WI38 (cell line): ENCODE data around the gene IFRD1.

Source experiments
- H3K4me3 ChIP-seq: 2 replicates; pipeline ENCODE4 v1.5.1; 2011; ENCODE audit warnings: low read depth, mild to moderate bottlenecking, control low read depth, low read length
- TF ChIP-seq, protein P1 (sequence below): IDR thresholded peaks from 2 replicates; pipeline ENCODE4 v1.5.1; 2012; ENCODE audit warnings: low read depth, mild to moderate bottlenecking, control low read depth, low read length

The IFRD1 gene

DNA sequence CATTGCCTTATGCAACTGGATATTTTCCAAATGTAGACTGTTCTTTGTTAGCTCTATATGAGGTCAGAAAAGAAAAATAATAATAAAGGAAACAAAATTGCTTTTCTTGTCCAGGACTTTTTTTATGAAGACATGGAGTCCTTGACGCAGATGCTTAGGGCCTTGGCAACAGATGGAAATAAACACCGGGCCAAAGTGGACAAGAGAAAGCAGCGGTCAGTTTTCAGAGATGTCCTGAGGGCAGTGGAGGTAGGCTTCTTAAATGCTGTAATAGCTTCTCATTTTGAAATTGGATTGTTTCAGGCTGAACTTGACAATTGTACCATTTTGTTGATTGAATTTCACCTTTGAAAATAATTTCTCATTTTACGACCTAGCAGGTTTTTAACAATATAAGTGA lies 17.6 kb downstream of the IFRD1 start:
- TF ChIP-seq, protein P1, sequence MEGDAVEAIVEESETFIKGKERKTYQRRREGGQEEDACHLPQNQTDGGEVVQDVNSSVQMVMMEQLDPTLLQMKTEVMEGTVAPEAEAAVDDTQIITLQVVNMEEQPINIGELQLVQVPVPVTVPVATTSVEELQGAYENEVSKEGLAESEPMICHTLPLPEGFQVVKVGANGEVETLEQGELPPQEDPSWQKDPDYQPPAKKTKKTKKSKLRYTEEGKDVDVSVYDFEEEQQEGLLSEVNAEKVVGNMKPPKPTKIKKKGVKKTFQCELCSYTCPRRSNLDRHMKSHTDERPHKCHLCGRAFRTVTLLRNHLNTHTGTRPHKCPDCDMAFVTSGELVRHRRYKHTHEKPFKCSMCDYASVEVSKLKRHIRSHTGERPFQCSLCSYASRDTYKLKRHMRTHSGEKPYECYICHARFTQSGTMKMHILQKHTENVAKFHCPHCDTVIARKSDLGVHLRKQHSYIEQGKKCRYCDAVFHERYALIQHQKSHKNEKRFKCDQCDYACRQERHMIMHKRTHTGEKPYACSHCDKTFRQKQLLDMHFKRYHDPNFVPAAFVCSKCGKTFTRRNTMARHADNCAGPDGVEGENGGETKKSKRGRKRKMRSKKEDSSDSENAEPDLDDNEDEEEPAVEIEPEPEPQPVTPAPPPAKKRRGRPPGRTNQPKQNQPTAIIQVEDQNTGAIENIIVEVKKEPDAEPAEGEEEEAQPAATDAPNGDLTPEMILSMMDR, result no peak
- H3K4me3 ChIP-seq, result no peak overlapping the region

DNA sequence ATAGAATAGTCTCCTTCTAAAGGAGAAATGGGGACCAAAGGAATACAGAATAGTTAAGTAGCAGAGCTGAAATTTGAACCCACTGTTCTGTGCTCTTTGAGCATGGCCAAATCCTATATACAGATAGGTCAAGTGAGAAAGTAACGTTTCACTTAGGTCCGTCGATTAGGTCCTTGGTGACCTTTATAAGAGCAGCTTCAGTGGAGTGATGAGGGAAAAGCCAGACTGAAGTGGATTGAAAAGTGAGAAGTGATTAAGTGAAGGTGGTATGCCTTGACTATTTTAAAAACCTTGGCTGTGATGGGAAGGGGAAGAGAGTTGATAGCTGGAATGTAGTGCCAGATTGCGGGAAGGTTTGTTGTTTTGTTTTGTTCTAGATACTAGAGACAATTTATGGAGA lies 19.9 kb downstream of the IFRD1 start:
- TF ChIP-seq, protein P1, result no peak

DNA sequence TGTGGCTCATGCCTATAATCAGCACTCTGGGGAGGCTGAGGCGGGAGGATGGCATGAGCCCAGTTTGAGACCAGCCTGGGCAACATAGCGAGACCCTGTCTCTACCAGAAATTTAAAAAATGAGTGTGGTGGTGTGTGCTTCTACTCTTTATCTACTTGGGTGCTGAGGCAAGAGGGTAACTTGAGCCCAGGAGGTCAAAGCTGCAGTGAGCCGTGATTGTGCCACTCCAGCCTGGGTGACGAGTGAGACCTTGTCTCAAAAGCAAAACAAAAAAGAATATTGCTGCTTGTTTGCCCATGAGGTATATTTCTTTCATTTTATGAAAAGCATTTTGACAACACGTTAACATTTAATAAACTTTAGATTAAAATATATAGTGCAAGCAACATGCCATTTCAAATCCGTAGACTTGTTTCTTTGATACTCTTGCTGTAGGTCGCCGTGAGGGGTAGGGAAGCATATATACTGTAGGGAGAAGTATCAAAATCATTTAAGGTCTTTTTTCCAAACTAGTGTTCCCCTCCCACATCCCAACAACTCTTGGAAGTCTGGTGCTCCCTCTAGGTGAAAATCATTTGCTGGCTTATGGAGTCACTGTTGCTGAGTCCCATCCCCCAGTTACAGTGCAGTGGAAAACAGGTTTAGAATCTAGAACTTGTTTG lies 26.3 kb downstream of the IFRD1 start:
- TF ChIP-seq, protein P1, result no peak

More for the DNA sequence above, 19.9 kb downstream of the IFRD1 start:
- H3K4me3 ChIP-seq, result no peak overlapping the region

DNA sequence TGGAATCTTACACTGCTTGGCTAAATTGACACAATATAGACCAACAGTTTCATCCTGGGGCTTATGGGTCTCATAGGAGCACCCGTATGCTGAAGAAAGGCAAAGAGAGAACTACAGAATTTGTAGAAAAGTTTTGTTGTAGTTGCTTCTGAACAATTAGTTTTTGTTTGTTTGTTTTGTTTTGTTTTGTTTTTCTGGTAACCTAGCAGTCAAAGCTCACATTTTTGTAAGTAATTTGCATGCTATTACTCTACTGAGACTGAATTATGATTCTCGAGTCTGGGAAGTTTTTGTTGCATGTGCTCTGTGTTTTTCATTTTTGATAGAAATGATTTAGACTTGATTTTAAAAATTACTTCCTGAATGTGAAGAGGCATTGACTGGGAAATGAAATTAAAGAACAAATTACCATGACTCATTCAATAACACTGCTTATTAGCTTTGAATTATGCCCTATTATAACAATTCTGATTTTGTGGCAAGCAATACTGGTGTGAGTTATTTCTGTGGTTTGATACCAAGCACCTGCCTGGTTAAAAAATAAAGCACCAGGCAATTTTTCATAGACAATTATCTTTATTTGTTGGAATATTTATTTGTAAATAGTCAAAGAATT lies 31.0 kb downstream of the IFRD1 start:
- H3K4me3 ChIP-seq, result no peak overlapping the region
- TF ChIP-seq, protein P1, result no peak

More for the DNA sequence above, 26.3 kb downstream of the IFRD1 start:
- no peak overlapping the region for H3K4me3 ChIP-seq

DNA sequence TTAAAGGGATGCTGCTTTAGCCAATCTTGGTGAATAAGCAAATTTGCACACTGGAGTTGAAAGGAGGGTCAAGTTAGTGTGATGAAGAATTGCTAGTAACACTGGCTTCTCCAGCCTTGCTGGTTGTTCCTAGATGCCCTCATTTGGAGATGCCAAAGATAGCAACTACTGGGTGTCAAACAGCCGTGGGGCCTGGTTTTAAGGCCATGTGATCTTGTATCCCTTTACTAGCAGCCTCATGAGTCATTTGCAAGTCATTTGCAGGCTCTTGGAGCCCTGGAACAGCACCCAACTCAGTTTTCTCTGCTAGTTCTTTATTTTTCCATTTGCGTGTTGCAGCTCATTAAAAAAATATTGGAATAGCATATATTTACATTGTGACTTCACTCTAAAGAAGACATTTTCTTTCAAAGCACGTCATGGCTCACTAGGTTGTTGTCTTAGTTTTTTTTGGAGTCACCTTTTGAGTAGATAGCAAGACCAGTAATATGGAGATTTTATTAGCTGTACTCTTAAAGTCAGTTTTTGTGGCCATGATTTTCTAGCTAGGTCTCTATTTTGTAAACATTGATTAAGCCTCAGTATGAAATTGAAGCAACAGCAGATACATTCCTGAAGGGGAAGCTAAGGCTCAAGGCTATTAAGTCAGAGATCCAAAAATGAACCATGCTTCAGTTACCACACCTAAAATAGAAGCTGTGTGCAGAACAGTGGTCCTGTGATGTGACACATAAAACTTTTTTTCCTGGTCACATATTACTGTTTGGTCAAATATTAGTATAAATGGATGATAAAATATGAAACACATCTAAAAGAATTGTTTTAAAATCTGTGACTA lies 31.8 kb downstream of the IFRD1 start:
- H3K4me3 ChIP-seq, result no peak overlapping the region
- TF ChIP-seq, protein P1, result no peak

DNA sequence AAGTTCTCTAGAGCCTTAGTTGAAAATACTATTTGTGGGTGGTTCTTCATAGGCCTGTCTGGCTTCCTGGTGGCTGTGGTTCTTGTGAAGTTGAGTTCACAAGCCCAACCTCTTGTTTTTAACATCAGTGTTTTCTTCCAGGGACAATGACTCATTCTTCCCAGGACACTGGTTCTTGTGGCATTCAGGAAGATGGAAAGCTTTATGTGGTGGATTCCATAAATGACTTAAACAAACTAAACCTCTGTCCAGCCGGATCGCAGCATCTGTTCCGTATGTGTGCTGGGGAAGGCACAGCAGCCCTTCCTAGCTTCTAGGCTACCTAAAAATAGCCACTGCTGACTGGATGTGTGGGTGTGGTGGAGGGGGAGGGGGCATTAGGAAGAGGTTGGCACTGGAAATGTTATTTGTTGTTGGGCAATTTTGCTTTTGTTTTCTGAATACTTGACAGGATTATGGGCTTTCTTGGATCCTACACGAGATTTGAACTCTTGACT lies 34.5 kb downstream of the IFRD1 start:
- TF ChIP-seq, protein P1, result no peak
- no peak overlapping the region for H3K4me3 ChIP-seq
